ENCODE results near the gene TTYH3. TPM values are rescaled to one million over a fixed set of nuclear protein-coding genes. Genes with fewer than 3 reads are reported as not detected.

TTYH3 gene
- total and polyA plus RNA-seq, 2 of the 8 experiments (the other 6 are each of a cell fraction or from before 2014, with no cell fraction given) = 66.2 to 169 TPM

DNA sequence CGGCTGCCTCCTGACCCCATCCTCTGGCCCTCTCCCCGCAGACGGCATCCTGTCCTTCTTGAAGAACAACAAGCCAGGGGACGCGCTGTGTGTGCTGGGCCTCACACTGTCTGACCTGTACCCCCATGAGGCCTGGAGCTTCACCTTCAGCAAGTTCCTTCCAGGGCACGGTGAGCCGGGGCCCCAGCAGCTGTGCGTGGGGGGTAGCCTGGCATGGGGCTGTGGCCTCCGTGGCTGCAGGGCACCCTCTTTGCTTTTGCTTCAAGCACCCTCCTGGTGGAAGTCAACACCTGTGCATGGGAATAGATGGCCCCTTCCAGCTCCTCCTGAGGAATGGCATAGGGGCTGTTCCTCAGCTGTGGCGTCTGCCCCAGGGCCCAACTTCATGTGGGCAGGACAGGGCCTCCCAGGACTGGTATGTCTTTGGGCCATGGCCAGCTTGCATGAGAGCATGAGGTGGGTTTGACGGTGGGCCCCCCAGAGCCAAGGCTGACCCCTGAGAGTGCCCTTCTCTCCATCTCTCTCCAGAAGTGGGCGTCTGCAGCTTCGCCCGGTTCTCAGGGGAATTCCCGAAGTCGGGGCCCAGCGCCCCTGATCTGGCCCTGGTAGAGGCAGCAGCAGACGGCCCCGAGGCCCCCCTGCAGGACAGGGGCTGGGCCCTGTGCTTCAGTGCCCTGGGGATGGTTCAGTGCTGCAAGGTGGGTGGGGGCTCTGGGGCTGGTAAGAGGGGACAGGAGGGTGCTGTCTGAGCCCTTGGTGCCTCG is 76.9 kb downstream of the TTYH3 start:
- Histone ChIP-seq H2AFZ (ENCODE audit: low read length) (no peak overlapping the region), H4K91ac (replicated peaks; ENCODE audit: insufficient read length, low read length) (no peak overlapping the region), H2BK120ac (replicated peaks; ENCODE audit: low read depth, low read length) (no peak overlapping the region), H4K5ac (ENCODE audit: insufficient read length, low read depth, low read length) (no peak overlapping the region), H4K8ac (ENCODE audit: extremely low read depth, insufficient read depth, low read length) (peak overlapping the region; percentile 59; the same call in 1 of the 2 replicates), H3K4me1 (replicated peaks in 1 of 4; ENCODE audit: control insufficient read depth in 3 of 4, insufficient read depth in 4 of 4, low read length in 3 of 4) (peaks cover 0 to 5% (median under 1%) of the 10 kb centered on the region in 4 experiments; a peak in 2 of 7 replicates), H3K79me1 (ENCODE audit: low read depth, low read length) (no peaks in the 10 kb centered on the region), H3K18ac (ENCODE audit: extremely low read depth, low read length) (no peak overlapping the region), H2BK5ac (ENCODE audit: low read depth, low read length) (no peak overlapping the region), H3K9ac (replicated peaks in 1 of 4; ENCODE audit: extremely low read depth in 1 of 4, low read depth in 3 of 4, low read length in 3 of 4) (no peak overlapping the region), H3K23me2 (ENCODE audit: low read depth, low read length) (no peaks in the 10 kb centered on the region), H3K4ac (replicated peaks; ENCODE audit: insufficient read length, low read depth, low read length) (no peak overlapping the region), H3K56ac (replicated peaks; ENCODE audit: insufficient read length, low read depth, low read length) (no peak overlapping the region), H3K27ac (ENCODE audit: low read depth, low read length) (no peak overlapping the region), H3K27me3 (replicated peaks in 1 of 4; ENCODE audit: control insufficient read depth in 3 of 4, extremely low read depth in 1 of 4, insufficient read depth in 3 of 4, low read length in 3 of 4) (no peaks in the 10 kb centered on the region), H2AK5ac (ENCODE audit: low read depth, low read length) (no peak overlapping the region), H3K36me3 (ENCODE audit: control insufficient read depth in 2 of 4, insufficient read depth in 4 of 4, low read length in 3 of 4) (no peaks in the 10 kb centered on the region; a peak in 1 of 8 replicates), H3K14ac (ENCODE audit: insufficient read length) (no peak overlapping the region), H2BK12ac (ENCODE audit: low read depth, low read length) (no peak overlapping the region), H3K4me3 (ENCODE audit: extremely low read depth in 1 of 4, insufficient read depth in 2 of 4, low read depth in 3 of 4, low read length in 4 of 4) (no peak overlapping the region), H3K9me3 (ENCODE audit: insufficient read depth in 2 of 2, low read depth in 1 of 2, low read length in 1 of 2) (no peaks in the 10 kb centered on the region), H3K79me2 (ENCODE audit: control insufficient read depth in 1 of 2, insufficient read depth in 2 of 2, low read length in 2 of 2) (no peaks in the 10 kb centered on the region), H3K23ac (ENCODE audit: insufficient read length) (no peak overlapping the region), H4K20me1 (replicated peaks in 1 of 2; ENCODE audit: control insufficient read depth in 1 of 2, insufficient read depth in 2 of 2, low read length in 2 of 2) (peaks cover 1 to 3% of the 10 kb centered on the region in 2 experiments), H2BK20ac (ENCODE audit: low read length) (no peak overlapping the region), H2BK15ac (ENCODE audit: low read length) (no peak overlapping the region), H3K4me2 (ENCODE audit: insufficient read depth in 1 of 2, low read depth in 2 of 2, low read length in 2 of 2) (no peak overlapping the region)
- ChIA-PET CTCF (ENCODE audit: partially characterized antibody) (interaction anchor here (0.6 to 9.1 kb wide), 15 partner anchors 9 to 178 kb away, joined by 3 to 125 read pairs (median 9); partner anchors contain the start of gene AMZ1), POLR2A (ENCODE audit: partially characterized antibody) (interaction anchor here (1.8 kb wide), 1 partner anchor 9 kb away, joined by 5 read pairs; no protein-coding TSS in a partner anchor)
- DNase-seq (ENCODE audit: low read depth in 1 of 2, low spot score in 2 of 2) (no peak), FAIRE-seq (no peak)
- 89% methylated on average over 20 of the region's 20 CpGs; no CpG with 5 or more reads in 1 of the 2 experiments for WGBS, 2 experiments (ENCODE audit: extremely low coverage in 1 of 2, insufficient coverage in 1 of 2, insufficient read length in 1 of 2, insufficient replicate concordance in 2 of 2, low coverage in 1 of 2, low lambda C conversion rate in 2 of 2, missing lambda C conversion rate in 1 of 2)
- TF ChIP-seq GTF2F1 (IDR thresholded peaks at IDR 0.05; ENCODE audit: borderline replicate concordance, low read depth, low read length) = no peak
- no peak for TF ChIP-seq TBP (IDR thresholded peaks at IDR 0.05; ENCODE audit: low read depth, low read length)
- no peak for TF ChIP-seq SUZ12 (IDR thresholded peaks at IDR 0.05; ENCODE audit: low read length)
- no peak for TF ChIP-seq JUN (IDR thresholded peaks at IDR 0.05; ENCODE audit: low read depth, low read length)
- no peak for TF ChIP-seq NRF1 (IDR thresholded peaks at IDR 0.05; ENCODE audit: low read depth, low read length)
- no peak for TF ChIP-seq EZH2 (IDR thresholded peaks at IDR 0.05; ENCODE audit: low read depth, low read length, severe bottlenecking)
- no peak for TF ChIP-seq SIN3A (conservative IDR thresholded peaks at IDR 0.05 in 1 of 2, IDR thresholded peaks at IDR 0.05 in 1 of 2; ENCODE audit: low read depth in 1 of 2, low read length in 2 of 2)
- TF ChIP-seq MAFK (IDR thresholded peaks at IDR 0.05; ENCODE audit: low read depth, low read length) = no peak
- no peak for TF ChIP-seq NANOG (IDR thresholded peaks at IDR 0.05; ENCODE audit: insufficient read depth, low read depth, low read length, poor library complexity, severe bottlenecking)
- TF ChIP-seq, protein P1, sequence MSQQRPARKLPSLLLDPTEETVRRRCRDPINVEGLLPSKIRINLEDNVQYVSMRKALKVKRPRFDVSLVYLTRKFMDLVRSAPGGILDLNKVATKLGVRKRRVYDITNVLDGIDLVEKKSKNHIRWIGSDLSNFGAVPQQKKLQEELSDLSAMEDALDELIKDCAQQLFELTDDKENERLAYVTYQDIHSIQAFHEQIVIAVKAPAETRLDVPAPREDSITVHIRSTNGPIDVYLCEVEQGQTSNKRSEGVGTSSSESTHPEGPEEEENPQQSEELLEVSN (IDR thresholded peaks at IDR 0.05) = no peak
- no peak for TF ChIP-seq HDAC2 (IDR thresholded peaks at IDR 0.05; ENCODE audit: borderline replicate concordance in 1 of 2, low read depth in 2 of 2, low read length in 2 of 2)

All from H1 (cell line).